Measurements from ENCODE around the gene KIAA0408.

GRCh38 chr6:127452803-127453202 lies 6.4 kb downstream of the KIAA0408 start:
- TF ChIP-seq EZH2 (IDR thresholded peaks at IDR 0.05; ENCODE audit: borderline replicate concordance, low read depth, low read length, poor library complexity, severe bottlenecking) (no peak), CTCF (conservative IDR thresholded peaks at IDR 0.05; ENCODE audit: low read depth, low read length) (no peak)
